Glomerular visceral epithelial cell (primary cell): Measurements from ENCODE around the gene BBC3.
A peak's percentile ranks its signal among the peaks of the same experiment; 100 is the strongest.

Source experiments
- DNase-seq: peaks from one replicate; pipeline ENCODE4 v3.0.0-alpha.2; 2016; ENCODE audit errors: extremely low spot score

BBC3 gene

GRCh38 chr19:47195434-47195833, 35.6 kb downstream of the BBC3 start:
- DNase-seq: no peak

GRCh38 chr19:47190167-47190727, 40.8 kb downstream of the BBC3 start:
- peak; percentile 83 for DNase-seq

GRCh38 chr19:47188507-47189033, 42.4 kb downstream of the BBC3 start:
- DNase-seq: no peak

GRCh38 chr19:47187797-47188196, 43.2 kb downstream of the BBC3 start:
- DNase-seq: no peak

- no peak for DNase-seq
Measured at GRCh38 chr19:47187335-47187655, 43.7 kb downstream of the BBC3 start.

GRCh38 chr19:47186446-47187334, 44.3 kb downstream of the BBC3 start:
- no peak for DNase-seq

- DNase-seq: no peak
Measured at GRCh38 chr19:47183601-47184000, 47.4 kb downstream of the BBC3 start.

GRCh38 chr19:47179653-47180310, 51.2 kb downstream of the BBC3 start:
- no peak for DNase-seq

GRCh38 chr19:47176627-47177090, 54.3 kb downstream of the BBC3 start:
- peak; percentile 25 for DNase-seq

GRCh38 chr19:47176071-47176626, 54.9 kb downstream of the BBC3 start:
- no peak for DNase-seq

GRCh38 chr19:47172666-47173455, 58.1 kb downstream of the BBC3 start:
- DNase-seq: no peak
